ENCODE measurements around the gene STX18.
"Not testable (repeated sequence)": the region's sequence is repeated elsewhere in the genome, so short reads cannot be mapped to it uniquely, and the experiment has no call there.

STX18 gene

GRCh38 chr4:4422117-4422516 lies 119.7 kb downstream of the STX18 start:
- not testable (repeated sequence) for DNase-seq

DNA sequence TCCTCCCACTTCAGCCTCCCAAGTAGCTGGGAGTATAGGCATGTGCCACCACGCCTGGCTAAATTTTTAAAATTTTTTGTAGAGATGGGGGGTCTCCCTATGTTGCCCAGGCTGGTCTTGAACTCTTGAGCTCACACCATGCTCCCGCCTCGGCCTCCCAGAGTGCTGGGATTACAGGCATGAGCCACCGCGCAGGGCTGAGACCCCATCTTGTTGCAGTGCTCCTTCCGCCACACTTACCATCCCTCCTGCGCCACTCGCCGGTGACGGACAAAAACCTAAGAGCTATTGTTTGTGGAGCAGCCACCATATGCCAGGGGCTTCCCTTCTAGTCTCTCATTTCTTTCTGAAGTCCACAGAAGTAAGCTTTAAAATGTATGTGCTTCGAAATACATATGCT lies 120.5 kb downstream of the STX18 start:
- no peak for DNase-seq

DNA sequence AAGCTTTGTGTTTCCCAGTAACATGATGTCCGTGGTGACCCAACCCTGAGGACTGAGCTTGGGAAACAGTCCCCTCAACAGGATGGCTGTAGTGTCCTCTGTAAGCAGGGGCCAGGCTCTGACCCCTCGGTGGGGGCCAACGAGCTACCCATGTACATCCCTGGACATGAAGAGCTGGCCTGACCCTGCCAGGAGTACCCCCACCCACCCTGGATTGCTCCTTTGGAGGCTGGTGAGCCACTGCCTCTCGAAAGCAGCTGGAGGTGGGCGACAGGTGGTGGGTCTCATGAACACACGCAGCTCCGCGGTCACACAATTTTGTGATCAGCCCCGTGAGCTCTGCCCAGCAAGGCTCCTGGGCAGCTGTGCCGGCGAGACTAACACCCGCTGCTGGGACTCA lies 121.4 kb downstream of the STX18 start:
- DNase-seq, result no peak

DNA sequence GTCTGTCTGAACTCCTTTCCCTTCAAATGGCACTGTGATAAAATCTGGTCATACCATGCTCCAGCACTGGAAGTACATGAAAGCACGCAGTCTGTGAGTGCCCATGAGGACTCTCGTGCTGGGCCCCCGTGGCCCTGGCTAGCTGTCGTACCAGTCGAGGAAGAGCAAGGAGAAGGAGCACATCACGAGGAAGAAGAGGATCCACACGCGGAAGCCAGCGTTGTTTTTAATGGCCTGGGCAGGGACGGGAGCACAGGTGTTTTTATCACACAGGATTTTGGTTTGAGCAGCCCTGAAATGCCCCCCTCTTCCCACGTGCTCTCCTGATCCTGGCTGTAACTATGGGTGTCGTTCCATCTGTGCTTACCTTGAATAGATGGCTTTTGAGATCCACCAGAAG lies 122.0 kb downstream of the STX18 start:
- DNase-seq, result no peak

DNA sequence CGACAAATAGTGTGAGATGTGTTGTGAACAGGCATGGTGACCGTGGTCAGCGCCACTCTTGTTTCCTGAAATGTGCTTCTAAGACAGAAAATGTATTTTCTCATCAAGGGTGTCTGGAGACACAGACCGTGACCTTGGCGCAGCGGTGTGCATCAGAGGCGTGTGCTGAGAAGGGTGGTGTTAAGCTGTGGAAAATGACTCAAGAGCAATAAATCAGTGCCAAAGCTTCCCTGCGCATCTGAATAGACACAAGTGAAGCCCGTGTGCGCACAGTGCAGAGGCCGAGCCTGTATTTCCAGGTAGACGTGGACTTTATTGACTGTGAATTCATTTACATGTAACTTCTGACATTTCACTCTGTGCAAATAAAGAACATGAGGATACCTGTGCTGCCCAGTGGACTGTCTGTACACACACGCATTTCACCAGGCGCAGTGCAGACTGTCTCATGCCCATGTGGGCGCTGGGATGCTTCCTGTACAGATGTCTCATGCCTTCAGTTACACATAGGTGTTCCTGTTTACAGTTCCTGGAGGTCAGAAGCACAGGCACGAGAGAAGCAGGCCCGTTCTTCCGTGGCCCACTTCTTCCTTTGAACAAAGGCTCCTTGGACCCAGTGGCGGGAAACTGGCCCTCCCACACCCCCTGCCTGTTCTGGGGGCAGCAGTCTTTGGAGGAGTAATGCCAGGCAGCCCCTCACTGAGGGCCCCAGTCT lies 123.0 kb downstream of the STX18 start:
- DNase-seq, result no peak

DNA sequence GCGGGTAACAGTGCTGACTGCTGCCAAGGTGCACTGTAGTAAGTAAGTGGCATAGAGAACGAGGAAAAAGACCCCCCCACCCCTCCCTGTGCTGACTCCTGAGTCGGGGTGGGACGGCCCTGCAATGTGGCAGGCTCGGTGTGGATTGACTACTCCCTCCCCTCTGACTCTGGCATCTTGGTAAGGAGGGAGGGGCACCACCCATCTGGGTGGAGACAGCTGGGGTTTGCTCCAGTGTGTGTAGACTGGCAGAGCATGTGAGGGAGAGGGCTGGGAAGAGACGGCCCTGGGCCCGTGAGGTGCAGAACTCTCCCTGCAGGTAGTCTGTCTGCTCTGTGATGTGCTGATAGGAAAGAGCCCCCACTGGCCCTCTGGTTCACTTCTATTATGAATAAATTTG lies 124.0 kb downstream of the STX18 start:
- DNase-seq, result no peak

GRCh38 chr4:4416981-4417380 lies 124.9 kb downstream of the STX18 start:
- DNase-seq, result no peak

DNA sequence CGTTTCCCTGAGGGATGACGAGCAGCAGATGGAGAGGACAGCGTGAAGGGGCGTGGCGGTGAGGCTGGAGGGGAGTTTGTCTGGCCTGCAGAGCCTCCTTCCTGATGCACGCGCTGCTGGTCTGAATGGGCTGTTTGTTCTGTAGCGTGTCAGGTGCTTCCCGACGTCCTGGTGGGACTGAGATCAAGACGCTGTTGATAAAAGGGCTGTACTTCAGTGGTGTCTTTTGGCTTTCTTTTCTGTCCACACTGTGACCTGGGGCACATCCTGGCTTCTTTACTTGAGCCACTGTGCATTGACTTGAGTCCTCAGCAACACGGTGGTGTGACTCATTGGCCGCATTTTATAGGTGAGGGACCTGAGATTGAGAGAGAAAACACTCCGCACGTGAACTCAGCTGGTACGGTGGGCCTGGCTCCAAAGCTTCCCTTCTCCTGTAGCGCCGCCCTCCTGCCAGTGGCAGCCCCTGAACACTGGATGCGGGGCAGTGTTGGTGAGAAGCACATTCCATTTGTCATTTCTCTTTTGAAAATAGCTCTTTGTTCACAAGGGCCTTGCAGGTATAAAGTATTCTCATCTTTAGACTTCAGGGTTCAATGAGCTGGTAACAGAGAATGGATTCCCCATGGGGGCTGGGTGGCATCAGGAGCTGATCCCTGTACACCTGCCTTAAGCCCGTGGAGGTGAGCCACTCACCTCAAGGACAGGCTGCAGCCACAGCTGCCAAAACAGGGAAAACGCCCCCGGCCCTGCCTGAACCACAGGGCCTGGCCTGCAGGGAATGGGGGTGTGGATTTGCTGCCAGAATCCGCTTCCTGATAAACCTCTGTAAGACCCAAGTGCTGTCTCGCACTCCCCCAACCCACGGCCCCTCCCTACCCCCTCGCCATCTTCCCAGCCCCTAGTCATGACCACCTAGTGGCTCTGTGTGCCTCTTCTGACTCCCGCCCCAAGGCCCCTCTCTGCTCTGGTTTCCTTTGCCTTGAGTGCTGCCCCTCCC lies 125.7 kb downstream of the STX18 start:
- DNase-seq, result no peak

DNA sequence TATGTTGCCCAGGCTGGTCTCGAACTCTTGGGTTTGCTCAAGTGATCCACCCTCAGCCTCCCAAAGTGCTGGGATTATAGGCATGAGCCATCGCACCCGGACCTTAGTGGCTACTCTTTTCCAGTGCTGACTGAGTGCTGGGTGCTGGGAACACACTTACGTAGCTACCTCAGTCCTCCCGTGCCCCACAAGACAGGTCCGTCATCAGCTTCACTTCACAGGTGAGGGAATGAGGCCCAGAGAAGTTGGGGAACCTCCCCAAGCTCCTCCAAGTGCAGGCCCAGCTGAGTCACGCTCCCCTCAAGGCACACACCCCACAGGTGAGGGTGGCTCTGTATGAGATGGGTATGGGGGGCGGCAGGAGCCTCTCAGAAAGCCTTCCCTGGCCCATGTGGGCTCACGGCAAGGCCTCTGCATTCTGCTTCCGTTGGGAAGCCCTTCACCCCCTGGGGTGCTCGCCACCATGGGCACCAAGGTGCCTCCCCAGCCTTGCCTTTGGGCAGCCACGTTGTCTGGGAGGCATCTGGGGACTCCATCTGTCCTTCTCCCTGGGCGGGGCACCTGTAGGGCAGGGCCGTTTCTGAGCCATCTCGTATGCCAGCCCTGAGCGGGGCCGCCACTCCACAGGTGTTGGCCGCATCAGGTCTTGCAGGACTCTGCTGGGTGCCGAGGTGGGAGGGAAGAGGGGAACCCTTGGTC lies 126.6 kb downstream of the STX18 start:
- no peak for DNase-seq

- DNase-seq, result no peak
These were observed 128.0 kb downstream of the STX18 start for GRCh38 chr4:4413806-4414205.

- DNase-seq, result no peak
These were observed 128.5 kb downstream of the STX18 start for GRCh38 chr4:4413373-4413725.

DNA sequence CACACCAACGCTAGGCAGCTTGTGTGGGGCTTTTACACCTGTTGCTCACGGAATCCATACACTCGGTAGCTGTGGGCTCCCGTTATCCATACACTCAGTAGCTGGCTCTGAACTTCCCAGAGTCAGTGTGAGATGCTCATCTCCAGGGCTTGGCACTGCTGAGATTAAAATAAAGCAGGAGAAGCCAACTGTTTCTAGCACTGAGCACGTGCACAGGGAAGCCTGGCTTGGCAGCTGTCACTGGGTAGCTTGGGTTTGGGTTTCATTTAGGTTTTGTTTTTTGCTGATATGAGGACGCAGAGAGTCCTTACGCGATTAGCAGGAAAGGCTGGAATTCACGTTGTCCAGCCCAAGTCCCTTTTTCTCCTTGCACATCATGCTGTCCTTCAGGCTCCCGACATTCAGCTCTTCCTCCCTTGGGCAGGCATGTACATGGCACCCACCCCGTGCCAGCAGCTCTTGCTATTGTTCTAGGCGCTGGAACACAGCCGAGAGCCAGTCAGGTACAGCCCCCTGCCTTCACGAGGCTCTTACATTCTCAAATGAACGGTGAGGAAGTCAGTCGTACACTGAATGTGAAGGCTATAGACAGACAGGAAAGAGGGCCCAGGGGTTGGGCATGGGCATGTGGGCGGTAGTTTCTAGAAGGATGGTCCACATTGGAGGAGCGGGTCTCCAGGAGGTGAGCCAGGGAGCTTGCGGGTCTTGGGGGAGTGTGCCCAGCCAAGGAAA lies 129.0 kb downstream of the STX18 start:
- no peak for DNase-seq

DNA sequence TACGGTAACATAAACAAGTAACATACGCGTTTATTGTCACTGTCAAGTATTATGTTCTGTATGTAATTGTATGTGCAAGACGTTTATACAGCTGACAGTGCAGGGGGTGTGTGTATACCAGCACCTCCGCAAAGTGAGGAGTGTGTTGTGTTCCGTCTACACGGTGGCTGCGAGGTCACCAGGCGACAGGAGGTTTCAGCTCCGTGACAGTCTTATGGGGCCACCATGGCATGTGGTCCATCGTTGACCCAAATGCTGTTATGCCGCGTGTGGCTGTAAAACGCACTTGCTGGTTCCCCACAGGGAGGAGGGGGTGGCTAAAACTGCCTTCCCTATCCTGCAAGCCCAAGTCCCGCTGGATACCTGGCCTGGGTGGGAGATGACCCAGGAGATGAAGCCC lies 129.9 kb downstream of the STX18 start:
- no peak for DNase-seq

GRCh38 chr4:4410271-4410670 lies 131.6 kb downstream of the STX18 start:
- no peak for DNase-seq

DNA sequence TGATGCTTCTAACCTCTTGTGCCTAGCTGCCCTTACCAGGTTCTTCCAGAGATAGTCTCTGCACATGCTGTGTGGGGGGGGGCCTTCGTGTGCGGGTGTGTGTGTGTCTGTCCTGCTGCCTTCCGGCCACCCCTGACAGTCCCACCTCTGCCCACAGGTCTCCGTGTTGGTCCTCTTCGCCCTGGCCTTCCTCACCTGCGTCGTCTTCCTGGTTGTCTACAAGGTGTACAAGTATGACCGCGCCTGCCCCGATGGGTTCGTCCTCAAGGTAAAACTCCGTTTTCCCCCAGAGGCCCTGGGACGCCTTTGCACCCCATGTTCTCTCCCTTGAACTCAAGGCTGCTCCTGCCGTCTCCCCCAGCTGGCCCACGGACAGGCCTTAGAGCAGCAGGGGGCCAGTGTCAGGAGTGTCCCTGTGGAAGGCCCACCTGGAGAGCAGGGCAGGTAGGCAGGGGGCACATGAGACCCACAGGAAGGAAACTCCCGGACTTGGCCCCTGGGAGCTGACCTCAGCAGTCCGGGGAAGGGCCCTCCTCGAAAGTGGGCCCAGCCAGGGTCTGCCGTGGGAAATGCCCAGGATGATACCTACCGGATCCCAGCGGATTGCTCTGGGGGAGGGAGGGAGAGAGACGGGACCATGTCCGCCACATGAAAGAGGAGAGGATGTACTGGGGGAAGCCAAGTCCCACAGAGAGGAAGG lies 132.3 kb downstream of the STX18 start:
- DNase-seq, result no peak

GRCh38 chr4:4408576-4409335 lies 133.1 kb downstream of the STX18 start:
- no peak for DNase-seq

- DNase-seq, result no peak
These were observed 133.7 kb downstream of the STX18 start for GRCh38 chr4:4408132-4408523.

- DNase-seq, result no peak
These were observed 134.3 kb downstream of the STX18 start for GRCh38 chr4:4407299-4408131.

Measured in hypothalamus (tissue), 51 donors.